Superior temporal gyrus (tissue), 1 donor: ENCODE measurements around the gene MYO10.
"Not testable (repeated sequence)": the region's sequence is repeated elsewhere in the genome, so short reads cannot be mapped to it uniquely, and the experiment has no call there.

Experiments used
- DNase-seq: peaks from one replicate; pipeline ENCODE4 v3.0.0-alpha.2; 2016; ENCODE audit errors: extremely low spot score

The MYO10 gene

DNA sequence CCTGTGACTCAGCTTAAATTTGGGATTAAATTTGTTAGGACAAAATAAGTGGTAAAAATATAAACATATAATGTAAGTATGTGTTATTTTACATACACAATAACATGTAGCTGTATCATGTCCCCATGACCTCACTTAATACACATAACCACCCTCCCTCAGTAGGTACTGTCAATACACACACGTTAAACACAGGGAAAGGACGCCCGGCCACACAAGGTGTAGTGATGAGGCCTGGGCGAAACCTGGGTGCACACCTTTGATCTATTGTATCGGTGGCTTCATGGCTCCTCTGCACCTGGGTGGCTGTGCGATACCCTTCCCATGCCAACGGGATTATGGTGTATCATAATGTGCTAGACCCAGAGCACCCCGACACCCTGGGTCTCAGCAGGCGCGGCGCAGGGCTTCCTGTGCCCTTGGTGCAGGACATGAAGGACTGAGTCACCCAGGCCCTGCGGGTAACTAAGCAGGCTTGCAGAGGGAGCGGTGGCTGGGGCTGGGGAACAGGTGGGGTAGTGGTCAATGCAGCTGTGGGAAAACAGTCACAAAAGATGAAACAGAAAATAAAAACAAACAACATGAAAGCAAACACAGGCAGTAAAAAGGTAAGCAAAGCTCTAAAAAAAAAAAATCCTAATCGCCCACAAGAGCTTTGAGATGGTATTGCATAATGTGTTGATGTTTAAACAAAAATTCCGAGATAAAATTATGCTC is 191.8 kb downstream of the MYO10 start:
- no peak for DNase-seq

- no peak for DNase-seq
These were observed 193.2 kb downstream of the MYO10 start for GRCh38 chr5:16742938-16743337.

GRCh38 chr5:16740811-16741392 is 195.2 kb downstream of the MYO10 start:
- peak; percentile 66 for DNase-seq

- DNase-seq: peak; percentile 59
These were observed 195.8 kb downstream of the MYO10 start for GRCh38 chr5:16740066-16740810.

DNA sequence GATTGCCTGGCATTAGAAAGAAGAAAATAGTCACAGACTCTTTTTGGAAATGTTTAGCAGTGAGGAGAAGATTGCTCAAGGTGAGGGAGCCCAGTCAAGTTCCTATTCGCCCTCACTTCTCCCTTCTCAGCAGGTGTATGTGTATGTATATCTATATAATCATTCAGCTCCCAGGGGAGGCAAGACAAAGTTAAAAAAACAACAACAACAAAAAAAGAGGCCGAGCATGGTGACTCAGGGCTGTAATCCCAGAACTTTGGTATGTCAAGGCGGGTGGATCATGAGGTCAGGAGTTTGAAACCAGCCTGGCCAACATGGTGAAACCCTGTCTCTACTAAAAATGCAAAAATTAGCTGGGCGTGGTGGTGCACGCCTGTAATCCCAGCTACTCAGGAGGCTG is 197.7 kb downstream of the MYO10 start:
- not testable (repeated sequence) for DNase-seq

GRCh38 chr5:16737620-16738364 is 198.3 kb downstream of the MYO10 start:
- DNase-seq: no peak

- peak; percentile 53 for DNase-seq
These were observed 198.9 kb downstream of the MYO10 start for GRCh38 chr5:16737209-16737608.

DNA sequence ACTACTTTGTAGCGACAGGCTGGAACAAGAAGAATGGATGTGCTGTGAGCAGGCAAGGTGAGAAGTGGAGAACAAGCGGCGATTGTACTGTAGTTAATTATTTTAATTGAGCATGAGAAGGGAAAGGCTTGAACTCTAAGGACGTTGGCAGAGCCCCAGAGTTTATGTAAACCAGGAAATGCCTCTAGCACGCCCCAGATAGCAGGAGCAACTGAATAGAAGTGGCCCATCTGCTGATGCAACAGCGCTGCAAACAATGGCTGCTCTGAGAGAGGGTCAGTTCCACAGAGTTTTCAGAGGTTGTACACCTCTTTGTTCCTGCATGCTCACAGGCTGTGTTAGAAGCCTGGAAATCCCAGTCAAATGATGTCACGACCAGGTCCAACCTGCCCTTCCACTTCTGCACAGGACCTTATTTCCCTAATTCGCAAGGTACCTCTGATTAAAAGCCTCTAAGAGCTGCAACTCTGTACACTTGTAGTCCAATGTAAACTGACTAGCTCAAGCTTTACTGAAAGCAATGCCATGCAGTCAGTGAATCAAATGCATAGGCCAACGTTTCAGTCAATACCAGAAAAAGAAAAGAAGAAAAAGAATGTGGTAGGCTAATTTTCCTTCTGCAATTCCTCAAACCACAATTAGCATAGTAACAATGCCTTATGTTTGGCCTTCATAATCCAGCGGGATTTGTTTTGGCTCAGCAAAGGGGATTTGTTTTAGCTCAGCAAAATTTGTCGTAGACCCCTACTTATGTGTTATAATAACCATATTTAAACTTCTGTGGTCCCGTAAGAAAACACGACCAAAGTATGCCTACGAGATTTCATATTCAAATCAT is 199.7 kb downstream of the MYO10 start:
- peak; percentile 71 for DNase-seq

- no peak for DNase-seq
These were observed 200.7 kb downstream of the MYO10 start for GRCh38 chr5:16735101-16736060.

DNA sequence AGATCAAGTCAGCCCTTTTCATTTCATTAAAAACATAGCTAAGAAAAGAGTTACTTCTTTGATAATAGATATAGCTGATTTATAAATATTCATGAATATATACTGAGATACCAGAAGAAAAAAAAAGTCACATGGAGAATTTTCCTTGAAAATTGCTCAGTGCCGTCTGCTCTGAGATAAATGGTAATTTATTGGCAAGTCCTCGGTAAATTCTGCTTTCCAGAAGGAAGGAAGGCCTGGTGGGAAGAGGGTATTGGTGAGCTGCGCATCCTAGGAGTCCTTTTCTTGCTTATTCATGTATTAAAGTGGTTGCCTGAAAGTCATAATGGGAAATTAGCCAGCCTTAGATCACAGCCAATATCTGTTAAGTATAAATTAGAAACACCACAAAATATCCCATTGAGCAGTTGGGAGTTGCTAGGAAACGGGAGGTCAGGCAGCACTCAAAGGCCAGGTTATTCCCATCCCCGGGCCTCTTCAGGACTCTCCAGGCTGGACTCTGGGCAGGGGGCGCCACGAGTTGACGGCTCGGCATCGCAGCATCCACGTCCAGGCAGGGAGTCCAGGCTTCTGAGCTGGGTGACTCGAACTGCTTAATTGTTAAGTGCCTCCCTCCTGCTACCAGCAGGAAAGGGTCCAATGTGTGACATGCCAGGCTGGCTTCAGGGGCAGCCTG is 202.6 kb downstream of the MYO10 start:
- no peak for DNase-seq

GRCh38 chr5:16732356-16732755 is 203.7 kb downstream of the MYO10 start:
- DNase-seq: no peak

GRCh38 chr5:16727755-16728325 is 208.2 kb downstream of the MYO10 start:
- DNase-seq: no peak

GRCh38 chr5:16726538-16726946 is 209.5 kb downstream of the MYO10 start:
- no peak for DNase-seq

GRCh38 chr5:16725575-16725974 is 210.5 kb downstream of the MYO10 start:
- no peak for DNase-seq

- no peak for DNase-seq
These were observed 212.3 kb downstream of the MYO10 start for GRCh38 chr5:16723821-16724220.

DNA sequence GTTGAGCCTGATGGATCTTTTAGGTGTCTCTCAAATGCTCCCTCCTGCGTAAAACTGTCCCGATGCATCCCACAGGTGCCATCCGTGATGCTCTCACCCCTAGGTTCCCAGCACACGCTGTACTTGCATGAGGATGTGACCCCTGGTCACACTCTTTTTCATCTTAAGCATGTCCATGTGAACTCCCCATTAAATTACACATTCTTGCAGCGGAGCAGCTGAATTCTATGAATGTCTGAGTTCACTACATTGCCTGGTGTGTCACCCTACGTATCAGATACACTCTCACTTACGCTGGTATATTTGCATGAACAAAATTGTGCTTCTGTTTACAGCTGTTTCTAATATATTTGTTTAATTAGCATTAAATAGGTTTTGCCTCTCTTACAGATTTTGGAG is 214.0 kb downstream of the MYO10 start:
- DNase-seq: no peak

DNA sequence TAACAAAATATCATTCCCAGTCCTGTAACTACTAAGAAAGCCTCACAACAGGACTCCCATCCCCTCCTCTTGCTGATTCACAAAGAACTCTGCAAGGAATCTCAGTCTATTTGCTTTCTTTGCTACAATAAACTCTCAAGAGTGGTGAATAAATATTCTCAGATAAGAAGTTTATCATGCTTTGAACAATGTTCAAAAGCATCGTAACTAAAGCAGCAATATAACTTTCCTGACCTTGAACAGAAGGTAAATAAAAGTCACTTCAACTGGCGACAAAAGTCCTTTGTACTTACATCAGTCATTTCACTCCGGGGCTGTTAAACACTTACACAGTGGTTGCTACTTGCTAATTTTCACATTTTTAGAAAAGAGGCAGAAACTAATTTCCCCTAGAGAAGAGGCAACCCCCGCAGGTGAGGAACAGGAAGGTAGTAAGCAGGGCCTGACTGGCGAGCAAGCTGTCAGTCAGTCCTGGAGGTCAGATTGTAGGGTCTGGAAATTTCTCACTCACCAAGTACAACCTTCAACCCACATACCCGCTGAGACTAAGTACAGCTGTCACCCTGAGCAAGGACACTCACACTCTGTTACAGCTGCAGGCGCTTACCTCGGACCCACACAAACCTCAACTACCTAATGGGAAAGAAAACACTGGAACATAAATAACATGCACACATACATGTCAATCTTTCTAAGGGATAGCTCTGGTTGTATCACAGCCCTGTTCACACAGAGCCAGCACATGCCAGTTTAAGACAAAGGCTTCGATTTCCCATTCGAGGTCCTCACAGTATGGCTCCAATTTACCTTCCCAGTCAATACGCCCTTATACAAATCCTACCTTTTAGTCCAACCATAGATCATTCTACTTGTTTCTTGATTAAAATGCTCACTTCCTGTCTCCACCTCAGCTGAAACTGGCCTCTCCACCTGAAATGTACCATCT is 214.7 kb downstream of the MYO10 start:
- DNase-seq: no peak

DNA sequence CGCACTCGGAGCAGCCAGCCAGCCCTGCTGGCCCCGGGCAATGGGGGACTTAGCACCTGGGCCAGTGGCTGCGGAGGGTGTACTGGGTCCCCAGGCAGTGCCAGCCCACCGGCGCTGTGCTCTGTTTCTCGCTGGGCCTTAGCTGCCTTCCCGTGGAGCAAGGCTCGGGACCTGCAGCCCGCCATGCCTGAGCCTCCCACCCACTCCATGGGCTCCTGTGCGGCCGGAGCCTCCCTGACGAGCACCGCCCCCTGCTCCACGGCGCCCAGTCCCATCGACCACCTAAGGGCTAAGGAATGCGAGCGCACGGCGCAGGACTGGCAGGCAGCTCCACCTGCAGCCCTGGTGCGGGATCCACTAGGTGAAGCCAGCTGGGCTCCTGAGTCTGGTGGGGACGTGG is 218.1 kb downstream of the MYO10 start:
- not testable (repeated sequence) for DNase-seq
